NCI-H524 (cell line): ENCODE measurements around the gene GIT1.

Experiments used
- DNase-seq, 2 experiments: peaks; one replicate each; lab custom pipeline; 2025; lab: John Stamatoyannopoulos, UW

GIT1 gene

DNA sequence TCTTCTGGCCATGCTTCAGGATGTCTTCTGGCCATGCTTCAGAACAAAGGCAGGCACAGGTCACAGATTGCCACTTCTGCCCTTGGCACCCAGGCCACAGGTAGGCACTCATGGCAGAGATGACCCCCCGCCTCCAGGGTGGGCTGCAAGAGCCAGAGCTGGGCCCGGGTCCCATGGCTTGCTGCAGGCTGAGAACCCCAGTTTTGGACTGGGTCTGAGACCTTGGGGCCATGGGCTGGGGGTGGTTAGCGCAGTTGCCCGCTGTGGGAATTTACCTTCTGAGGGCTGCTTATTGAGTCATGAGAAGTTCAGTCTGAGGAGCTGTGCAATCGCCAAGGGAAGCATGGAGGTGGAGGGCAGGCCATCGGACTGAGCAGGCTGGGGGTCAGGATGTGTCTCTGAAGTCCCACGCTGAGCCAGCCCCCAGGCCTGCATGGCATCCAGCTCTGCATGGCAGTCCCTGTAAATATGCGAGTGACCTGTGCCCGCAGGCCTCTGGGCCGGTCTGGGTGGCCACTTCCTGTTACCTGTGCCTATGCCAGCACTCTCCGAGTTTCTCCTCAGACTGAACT, 5.2 kb upstream of the GIT1 start:
- DNase-seq = no peak

DNA sequence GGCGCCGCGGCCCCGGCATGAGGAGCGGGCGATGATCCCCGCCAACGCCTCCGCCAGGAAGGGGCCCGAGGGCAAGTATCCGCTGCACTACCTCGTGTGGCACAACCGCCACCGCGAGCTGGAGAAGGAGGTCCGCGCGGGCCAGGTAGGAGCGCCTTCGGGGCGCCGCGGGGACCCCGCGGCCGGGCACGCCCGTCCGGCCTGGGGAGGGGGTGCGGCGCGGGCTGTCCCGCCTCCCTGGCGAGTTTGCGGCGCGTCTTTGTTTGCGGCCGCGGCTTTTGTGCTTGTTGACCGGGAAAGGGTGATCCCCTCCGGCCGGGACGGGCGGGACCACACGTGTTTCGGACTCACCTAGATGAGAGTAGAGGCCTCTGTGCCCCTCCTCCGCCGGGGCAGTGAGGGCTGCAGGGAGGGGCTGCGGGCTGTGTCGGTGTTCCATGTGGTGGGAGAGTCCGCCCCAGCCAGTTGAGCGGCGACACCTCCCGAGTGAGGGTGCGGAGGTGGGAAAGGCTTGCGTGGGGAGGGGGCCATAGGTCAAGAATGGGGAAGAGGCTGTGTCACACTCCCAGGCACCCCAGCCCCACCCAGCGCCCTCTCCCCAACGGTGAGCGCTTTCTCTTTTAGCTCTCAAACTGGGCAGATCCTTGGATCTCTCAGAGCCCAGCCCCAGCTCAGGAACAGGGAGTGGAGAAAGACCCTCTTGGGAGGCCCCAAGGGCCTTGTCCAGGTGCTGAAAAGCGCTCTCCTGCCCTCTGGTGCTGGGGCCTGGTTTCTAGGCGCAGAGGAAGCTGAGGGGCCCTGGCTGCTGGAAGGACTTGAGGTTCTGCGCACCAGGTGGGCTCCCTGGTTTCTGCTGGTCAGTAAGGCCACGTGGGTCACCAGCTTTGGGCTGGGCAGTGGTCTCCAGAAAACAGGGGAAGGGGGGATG, 4.4 kb upstream of the GIT1 start:
- DNase-seq = peak; percentile 77 to 83

DNA sequence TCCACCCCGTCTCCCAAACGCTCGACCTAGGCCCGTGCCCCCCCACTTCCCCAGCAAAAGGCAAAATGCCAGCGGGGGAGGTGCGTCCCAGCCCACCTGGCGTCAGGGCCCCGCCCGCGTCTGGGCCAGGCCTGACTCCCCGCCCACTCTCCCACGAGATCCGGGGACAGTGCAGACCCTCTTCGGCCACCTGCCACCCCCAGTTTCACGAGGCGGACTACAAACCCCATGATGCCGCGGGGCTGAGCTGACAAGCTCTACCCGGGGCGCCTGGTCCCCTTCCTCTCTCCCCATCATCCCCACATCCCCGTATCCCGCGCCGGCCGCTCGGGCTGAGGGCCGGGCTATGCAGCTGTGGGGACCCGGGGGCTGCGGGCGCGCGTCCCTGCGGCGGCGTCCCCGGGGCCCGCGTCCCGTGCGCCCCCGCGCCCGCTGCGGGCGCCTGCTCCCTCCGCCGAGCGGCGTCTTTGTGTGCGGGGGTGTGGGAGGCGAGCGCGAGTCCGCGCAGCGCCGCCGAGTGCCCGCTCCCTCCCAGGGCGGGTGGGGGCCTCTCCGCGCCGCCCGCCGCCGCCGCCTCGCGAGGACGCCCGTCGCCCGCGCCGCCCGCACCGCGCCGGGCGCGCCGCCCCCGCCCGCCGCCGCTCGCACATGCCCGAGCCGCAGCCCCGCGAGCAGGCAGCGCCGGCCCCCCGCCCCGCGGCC, 3.6 kb upstream of the GIT1 start, which contains the start of gene ANKRD13B:
TSS of gene ANKRD13B (plus strand) at position 283 of the 702 bp plus-strand sequence. CDS start 490 bp downstream, outside the sequence.
- peak; percentile 90 to 96 for DNase-seq

DNA sequence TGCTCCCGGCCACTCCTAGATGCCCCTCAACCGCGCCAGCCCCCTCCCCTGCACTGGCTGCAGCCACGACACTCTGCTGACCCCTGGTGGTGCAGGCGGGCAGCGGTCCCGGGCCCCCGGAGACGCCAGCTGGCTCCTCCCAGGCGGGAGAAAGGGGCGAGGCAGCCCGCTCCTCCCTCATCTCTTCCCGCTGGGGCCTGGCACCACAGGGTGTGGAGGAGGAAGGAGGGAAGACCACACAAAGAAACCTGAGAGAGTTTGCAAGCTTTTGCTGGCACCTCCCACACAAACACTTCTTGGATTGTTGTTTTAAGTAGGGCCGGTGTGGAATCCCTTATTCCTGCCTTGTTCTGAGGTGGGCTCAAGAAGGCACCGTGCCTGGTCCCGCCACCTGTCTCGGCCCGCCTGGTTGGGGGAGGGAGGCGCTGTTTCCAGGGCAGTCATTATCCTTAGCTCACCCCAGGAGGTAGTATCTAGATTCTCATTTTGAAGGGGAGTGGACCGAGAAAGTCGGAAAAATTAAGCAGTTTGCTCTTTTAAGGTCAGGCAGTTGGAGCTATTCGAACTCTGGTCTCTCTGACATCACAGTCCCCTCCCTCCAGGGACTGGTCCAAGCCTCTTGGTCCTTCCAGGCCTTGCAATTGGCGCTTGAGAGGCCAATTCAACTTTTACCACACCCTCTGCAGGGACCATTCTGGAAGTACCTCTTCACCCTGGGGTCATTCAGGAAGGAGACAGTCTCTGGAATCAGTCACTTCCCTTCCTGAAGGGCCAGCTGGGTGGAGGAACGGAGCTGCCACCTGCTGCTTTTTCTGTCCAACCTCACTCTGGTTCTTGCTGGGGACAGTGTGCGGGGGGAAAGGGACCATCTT, 2.5 kb upstream of the GIT1 start:
- DNase-seq = peak; percentile 95 to 97

DNA sequence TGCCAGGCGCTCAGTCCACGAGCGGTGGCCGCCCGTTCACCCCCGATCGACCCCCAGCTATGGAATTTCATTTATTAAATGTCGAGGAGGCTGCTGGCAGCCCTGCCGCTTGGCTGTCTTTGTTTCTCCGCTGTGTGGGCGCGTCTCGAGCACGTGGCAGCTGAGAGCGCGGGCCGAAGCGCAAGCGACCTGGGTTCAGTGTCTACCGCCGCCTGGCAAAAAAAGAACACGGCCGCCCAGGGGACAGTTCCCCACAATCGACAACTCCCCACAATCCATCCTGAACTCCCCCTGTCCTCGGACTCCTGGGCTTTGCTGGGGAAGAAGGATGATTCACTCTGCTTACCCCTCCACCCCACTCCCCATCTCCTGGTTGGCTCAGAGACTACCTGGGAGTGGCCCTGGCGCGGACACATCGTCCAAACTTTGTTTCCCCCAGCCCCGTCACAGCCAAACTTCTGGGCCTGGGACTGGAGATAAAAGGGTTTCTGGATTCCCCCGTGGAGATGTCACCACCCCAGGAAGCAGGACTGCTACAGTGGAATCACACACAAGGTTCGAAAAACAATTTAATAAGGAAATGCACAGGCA, 1.8 kb upstream of the GIT1 start:
- peak; percentile 90 for DNase-seq

DNA sequence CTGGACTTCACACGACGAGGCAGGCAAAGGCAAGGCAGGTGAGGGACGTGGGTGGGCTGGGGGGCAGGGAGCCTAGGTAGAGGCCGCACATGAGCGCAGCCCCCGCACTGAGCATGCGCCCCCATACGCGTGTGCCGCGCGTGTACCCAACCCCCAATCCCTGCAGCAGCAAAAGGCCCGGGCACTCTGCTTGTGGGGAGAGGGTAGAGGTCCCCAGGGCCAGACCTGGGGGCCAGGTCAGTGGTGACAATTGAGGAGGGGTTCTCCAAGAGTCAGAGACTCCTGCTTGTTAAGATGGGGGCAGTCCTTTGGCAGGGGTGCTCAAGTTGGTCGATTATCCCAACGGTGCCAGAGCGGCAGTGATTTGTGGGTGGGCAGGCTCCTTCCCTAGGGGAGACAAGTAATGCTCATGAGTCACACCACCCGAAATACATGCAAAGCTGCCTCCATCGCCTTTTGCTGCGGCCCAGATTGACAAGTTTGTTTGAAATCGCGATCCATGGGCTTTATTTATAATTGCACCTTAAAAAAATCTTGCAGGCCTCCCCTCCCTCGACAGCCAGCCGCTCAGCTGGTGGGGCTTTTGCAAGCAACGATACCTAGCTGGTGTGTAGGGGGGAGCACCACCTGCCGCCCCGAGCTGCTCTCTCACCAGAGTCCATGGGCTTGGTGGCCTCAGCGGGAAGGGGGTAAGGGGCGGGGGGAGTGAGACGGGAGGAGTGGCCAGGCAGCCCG, 1.1 kb upstream of the GIT1 start:
- DNase-seq = peak; percentile 92 to 95

DNA sequence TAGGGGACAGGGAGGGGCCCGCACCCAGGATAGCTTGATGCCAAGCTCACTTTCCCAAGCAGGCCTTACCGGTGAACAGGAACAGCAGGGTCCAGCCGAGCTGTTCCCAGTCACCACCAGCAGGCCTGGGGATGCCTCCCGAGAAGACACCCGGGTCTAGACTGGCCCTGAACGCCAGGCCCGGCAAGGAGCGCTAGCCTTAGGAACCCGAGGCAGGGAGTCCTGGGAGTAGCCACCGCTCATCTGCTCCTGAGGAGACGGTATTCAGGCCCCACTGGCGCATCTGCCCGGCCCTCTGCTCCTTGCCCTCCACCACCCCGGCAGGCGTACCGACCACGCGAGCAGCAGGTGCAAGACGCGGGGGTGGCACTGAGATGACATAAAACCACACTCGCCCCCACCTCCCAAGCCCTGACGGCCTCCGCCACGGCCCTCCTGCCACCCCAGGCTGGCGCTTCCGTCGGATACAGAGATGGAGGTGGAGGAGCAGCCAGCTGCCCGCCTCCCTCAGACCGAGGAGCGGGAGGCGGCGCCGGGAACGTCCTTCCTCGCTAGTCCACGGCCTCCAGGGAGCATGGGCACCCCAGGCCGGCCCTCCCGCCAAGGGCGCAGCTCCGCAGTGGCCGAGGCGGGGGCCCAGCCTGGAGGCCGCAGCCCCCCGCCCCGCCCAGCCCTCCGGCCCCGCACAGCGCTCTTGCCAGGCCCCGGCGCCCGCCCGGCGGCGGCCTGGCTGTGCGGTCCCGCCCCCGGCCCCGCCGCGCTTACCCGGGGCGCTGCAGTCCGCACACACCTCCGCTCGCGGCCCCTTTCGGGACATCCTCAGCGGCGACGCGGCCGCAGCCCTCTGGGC, 661 bp downstream of the GIT1 start:
- DNase-seq = peak; percentile 45 to 64

DNA sequence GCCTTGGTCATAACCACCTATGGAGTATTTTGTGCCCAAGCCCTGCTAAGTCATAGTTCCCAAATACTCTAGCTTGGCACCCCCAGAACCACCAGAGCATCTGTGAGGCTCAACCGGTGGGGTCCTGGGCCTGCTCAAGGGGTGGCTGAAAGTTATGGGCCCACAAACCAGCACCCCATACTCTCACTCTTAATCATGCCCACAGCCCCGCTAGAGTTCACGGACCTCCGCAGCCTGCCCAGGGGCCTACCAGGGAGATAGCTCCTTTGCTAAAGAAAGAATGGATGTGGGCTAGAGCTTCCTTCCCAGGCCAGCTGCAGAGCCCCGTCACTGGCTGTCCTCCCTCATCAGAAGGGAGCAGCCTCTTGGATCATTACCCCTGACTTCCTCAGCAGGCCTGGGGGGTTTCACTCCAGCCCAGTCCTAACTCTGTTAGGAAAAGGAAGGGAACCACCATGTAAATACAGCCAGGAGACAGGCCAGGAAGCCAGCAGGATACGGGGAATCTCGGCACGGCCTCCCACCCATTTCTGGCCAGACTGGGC, 1.4 kb downstream of the GIT1 start:
- DNase-seq = no peak

DNA sequence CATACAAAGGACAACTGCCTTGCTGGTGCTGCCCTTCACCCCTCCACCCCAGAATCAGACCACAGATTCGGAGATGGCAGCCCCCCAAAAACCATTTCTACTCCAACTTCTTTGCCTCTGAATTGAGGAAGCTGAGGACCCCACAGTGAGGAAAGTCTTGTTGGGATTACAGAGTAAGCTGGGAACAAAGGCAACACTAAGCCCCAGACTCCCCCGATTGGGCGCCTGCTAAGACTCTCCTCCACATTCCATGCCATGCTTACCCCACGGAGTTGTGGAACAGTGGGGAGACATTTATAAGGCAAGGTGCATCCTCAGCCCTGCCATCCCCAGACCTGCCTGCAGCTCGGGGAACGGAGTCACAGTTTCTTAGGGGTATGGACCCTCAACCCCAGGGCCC, 1.9 kb downstream of the GIT1 start:
- DNase-seq = no peak

DNA sequence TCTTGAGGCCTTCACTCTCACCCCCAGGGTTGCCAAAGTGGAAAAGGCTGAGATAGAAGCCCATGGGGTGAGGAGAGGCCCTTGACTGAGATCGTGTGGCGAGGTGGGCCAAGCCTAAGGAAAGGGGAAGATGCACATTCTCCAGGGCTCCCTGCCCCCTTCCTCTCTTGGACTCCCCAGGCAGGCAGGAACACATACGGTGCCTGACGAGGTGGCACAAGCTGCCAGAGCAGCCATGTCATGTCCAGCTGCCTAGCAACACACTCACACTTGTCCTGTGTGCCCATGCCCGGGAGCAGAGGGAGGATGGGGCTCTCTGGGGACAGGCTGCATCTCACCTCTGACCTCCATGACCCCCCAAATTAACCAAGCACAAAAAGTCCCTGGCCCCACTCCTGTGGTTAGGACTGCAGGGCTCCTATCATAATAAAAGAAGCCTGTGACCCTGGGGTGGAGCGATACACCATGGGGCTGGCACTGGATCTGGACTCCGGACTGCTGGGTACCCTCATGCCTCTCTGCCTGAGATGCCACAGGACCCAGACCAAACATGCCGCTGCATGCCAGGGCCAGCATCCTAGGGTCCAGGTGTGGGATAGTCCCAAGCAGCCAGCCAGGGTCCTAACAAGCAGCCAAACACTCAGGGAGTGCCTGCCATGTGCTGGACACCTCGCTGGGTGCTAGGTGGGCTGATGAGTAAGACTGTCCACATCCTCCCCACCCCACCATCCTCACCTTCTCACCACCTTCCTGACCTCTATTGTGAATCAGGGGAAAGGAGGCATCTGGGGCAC, 2.6 kb downstream of the GIT1 start:
- DNase-seq = no peak

DNA sequence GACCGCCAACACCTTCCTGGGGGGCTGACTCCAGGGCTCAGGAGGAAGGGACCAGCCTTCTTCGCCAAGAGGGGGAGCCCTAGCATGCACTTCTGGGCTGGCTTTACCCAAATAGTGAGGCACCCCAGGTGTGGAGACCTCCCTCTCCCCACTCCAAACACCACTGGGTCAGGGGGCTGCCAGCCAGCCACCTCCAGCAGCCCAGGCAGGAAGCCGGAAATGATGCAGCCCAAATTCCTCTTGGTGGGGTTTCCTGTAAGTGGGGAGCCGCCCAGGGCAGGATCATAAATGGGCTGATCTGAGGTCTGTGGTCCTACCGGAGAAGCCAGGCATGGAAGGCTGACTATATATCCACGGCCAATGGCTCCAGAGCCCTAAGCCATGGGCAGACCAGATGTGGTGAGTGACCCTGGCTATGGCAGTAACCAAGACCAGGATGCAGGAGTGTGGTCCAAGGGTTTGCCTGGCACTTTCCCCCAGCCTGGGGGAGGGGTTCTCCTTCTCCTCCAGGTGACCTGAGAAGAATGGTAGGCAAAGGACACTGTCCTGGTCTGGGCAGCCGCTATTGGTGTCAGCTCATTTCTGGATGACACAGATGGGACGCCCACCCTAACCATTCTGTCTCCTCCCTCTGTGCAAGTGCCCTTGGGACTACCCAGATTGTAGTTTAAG, 4.2 kb downstream of the GIT1 start:
- DNase-seq = no peak

DNA sequence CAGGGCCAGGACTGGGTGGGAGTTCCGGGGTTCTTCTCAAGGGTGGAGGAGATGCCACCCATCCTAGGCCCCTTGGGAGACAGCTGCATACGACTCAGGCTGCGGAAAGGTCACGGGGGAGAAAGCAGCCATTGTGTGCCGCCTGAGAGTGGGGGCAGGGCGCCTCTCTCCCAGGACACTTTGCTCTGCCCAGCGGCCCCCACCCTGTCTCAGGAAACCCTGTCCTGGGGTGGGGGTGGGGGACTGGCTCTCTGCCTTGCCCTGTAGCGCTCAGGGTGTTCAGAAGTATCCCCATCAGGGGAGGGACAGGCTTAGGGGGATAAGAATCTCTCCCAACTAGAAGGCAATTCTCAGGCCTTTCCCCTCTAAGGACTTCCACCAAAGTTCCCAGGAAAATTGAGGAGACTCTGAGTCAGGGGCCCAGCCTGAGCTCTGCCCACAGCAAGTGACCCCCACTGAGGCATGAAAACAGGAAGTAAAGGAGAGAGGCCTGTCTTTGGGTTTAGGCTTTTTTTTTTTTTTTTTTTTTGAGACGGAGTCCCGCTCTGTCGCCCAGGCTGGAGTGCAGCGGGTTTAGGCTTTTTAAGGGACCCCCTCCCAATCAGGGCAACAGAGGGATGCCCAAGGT, 4.9 kb downstream of the GIT1 start:
- no peak for DNase-seq

DNA sequence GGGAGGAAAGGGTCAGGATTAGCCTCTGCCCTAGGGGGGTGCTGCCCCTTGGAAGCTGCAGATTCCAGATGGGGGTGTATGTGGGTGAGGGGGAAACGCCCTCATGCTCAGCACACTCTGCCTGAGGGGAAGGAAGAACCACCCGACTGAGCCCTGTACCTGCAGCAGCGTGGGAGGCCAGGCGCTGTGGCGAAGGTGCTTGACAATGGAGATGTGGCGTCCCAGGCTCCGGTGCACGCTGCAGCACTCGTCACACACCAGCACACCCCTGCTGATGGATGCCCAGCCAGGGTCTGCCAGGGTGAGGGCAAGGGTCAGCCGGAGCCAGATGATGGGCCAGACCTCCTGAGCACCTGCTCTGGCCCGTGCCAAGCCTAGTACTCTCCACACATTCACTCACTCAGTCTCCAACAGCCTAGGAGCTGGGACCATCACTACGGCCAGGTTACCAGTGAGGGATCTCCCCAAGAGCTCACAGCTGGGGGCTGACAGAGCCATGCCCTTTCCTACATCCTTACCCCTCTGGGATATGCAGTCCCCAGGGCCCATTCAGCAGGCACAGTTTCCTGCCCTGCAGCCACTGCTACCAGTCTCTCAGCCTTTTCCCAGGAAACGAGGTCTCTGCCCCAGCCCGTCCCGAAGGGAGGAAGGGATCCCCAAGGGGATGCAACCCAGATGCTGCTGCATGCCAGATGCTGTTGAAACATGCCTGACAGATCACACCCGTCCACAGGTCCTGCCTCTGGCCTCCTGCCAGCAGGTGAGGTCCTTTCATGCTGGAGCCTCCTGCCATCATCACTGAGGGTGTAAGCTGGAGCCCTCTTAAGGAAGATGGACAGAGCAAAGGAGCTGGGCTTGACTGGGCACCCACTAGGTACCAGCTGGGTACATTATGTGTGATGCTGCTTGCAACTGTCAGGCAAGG, 5.9 kb downstream of the GIT1 start:
- peak; percentile 45 to 69 for DNase-seq

DNA sequence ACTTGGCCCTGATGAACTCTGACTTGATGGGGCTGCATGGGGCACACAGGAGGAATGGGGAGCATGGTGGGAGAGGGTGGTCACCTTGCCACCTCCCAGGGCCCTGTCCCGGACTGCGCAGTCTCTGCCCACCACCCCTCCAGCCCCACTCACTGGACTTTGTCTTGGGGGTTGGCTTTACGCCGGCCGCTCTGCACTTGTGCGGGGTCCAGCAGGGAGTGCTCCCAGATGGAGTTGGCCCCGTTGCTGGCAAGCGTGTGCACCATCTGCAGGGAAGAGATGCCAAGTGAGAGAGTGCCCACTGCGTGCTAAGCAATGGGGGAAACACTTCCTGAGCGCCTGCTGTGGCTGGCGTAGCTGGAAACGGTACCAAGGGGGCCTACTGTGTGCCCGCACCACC, 6.7 kb downstream of the GIT1 start:
- DNase-seq = no peak

DNA sequence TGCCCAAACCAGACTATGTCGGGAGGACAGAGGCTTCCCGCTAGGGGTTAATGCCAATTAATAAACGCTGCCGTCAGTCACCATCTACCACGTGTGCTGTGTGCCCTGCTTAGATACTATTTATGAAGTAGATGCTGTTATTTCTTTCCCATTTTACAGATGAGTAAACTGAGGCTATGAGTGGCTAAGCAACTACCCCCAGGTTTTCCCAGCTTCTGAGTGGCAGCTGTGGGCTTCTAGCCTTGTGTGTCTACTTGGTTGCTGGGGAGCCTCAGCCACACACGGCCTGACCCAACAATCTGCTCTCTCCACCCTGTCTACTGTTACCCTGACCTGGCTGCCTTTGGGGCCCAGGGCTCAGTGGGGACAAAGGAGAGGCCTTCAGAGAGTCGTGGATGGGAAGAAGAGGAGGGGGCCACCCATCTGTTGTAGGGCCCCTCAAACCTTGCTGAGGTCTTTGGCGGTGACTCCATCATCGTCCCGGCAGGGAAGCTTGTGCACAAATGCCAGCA, 7.1 kb downstream of the GIT1 start:
- DNase-seq = no peak

DNA sequence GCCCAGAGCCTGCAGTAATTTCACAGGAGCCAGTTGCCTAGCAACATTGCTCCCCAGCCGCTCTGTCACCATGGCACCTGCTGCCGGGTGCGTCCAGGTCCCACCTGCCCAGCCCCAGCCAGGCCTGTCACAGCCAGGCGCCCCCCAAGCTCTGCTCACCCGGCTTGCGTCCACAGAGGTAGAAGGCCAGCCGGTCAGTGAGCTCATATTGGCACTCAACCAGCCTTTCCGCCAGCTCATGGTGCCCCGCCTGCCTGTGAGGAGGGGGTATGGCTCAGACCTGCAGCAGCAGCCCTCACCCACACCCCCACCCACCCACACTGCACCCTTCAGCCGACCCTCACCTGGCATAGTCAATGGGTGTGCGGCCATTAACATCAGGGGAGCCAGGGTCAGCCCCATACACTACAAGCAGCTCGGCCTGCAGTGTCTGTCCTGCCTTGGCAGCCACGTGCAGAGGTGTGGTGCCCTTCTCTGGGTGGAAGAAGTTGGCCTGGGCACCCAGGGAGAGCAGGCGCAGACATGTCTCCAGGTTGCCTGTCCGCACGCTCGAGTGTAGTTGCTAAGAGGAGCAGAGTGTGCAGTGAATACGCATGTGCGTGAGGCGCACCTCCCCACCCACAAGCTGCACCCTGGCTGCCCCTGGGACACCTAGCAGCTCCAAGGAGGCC, 7.7 kb downstream of the GIT1 start:
- DNase-seq = peak in 1 of 2 experiments; percentile 40
